Left lung (tissue), 10 donors: ENCODE data around the gene LDHD. TPM values are rescaled to one million over a fixed set of nuclear protein-coding genes. Genes with fewer than 3 reads are reported as not detected.

Source experiments
- ATAC-seq: fragments of 200-7000 bp; cut with Tn5 transposase; one replicate; pipeline ENCODE4 v1.9.1; 2020; ENCODE audit warnings: moderate library complexity
- DNase-seq, 4 donors: peaks; one replicate each; pipeline ENCODE4 v3.0.0-alpha.2; 2013 to 2020
- H3K27ac ChIP-seq, 2 donors: fragments of 200-600 bp; sonication (generic) in 1 of 2; one replicate each; pipeline versions ENCODE4 v1.5.0 to v1.8.0; 2020 to 2021
- H3K27me3 ChIP-seq, 2 donors: fragments of 200-600 bp; sonication (generic) in 1 of 2; one replicate each; pipeline versions ENCODE4 v1.5.0 to v1.8.0; 2020 to 2021
- H3K36me3 ChIP-seq, 2 donors: fragments of 200-600 bp; sonication (generic) in 1 of 2; one replicate each; pipeline versions ENCODE4 v1.5.0 to v1.8.0; 2020 to 2021
- H3K4me1 ChIP-seq, 2 donors: fragments of 200-600 bp; one replicate each; pipeline ENCODE4 v1.8.0; 2021
- H3K4me3 ChIP-seq, 2 donors: fragments of 200-600 bp; sonication (generic) in 1 of 2; one replicate each; pipeline versions ENCODE4 v1.5.0 to v1.8.0; 2020 to 2021; ENCODE audit warnings: mild to moderate bottlenecking in 1 of 2
- H3K9me3 ChIP-seq, 2 donors: fragments of 200-600 bp; sonication (generic) in 1 of 2; one replicate each; pipeline versions ENCODE4 v1.5.0 to v1.8.0; 2020 to 2021
- intact Hi-C, 2 donors: fragments of 100-400 bp; cut with DNase I; formaldehyde crosslinking; loops; one replicate each; pipeline versions ENCODE4 v1.11.2 to v1.14.2; 2022
- polyA plus RNA-seq, 6 donors: library from polyadenylated mRNA; unstranded; fragments of 120-200 nt; gene quantifications; one replicate each; pipeline ENCODE4 v1.2.1, GENCODE V29; 2013; ENCODE audit not compliant: insufficient read length in 6 of 6
- total RNA-seq, 2 donors: library from RNA; stranded (reverse); fragmentation: NEBNext Ultra II Directional; extraction: Animal tissue kit (Norgen Biotek cat#: 25700); gene quantifications; one replicate each; pipeline ENCODE4 v1.2.1, GENCODE V29; 2021
- TF ChIP-seq, protein P1 (sequence below), 2 donors: fragments of 200-600 bp; sonication (generic) in 1 of 2; IDR thresholded peaks; one replicate each; pipeline versions ENCODE4 v1.5.0 to v1.8.0; 2021; ENCODE audit warnings: antibody characterized with exemption in 2 of 2
- donor health status: DM: no; HTN: yes; CAD: no.
- donor health status: DM: no; HTN: no; CAD: no.

LDHD gene
- total and polyA plus RNA-seq, 8 donors: 1.6 to 9.9 (median 2.7) TPM

DNA sequence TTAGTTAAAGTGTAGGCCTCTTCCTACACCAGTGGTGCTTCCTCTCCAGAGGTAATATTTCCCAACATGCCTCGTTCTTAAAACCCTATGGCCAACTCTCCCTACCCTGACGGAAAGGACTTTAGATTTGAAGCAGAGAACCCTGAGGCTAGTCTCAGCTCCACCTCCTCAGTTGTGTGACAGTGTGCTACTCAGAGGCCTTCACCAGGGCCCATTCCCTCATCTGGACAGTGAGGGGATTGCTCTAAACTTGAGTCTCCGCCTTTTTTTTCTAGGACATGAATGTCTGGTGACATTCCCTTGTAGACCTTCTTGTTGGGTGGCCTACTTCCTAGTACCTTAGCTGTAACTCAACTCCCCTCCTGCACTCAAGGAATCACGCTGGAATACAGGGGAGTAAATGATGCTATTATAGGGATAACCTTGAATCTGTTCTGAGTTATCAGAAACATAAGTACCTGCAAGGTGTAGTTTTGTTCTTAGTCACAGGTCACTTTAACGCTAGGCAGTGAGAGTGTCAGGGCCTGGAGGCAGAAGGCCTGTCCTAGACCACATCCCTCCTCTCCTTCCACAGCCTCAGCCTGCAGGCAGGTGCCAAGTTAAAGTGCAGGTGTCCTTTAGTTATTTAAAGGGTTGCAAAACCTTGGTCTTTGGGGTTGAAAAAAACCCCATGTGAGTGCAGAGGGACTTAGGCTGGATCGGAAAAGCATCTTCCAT, 26.9 kb downstream of the LDHD start:
- ATAC-seq: no peak
- H3K27ac ChIP-seq: no peak overlapping the region
- intact Hi-C loops: no loop called here

DNA sequence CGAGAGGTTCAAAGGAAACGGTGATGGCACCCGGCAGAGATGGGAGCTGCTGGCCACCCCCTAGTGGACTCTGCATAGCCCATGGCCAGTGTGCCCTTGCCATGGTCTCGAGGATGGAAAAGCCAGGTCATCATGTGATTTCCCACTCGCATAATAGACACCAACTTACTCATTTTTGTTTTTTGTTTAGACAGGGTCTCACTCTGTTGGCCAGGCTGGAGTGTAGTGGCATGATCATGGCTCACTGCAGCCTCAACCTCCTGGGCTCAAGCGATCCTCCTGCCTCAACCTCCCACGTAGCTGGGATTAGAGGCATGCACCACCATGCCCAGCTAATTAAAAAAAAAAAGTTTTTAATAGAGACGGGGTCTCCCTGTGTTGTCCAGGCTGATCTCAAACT, 27.6 kb downstream of the LDHD start:
- H3K36me3 ChIP-seq: no peaks in the 10 kb centered on the region
- no peak for ATAC-seq
- H3K27ac ChIP-seq: no peak overlapping the region
- no peaks in the 10 kb centered on the region for H3K27me3 ChIP-seq
- peaks cover 18 to 38% of the 10 kb centered on the region in 2 donors for H3K4me1 ChIP-seq
- TF ChIP-seq, protein P1, sequence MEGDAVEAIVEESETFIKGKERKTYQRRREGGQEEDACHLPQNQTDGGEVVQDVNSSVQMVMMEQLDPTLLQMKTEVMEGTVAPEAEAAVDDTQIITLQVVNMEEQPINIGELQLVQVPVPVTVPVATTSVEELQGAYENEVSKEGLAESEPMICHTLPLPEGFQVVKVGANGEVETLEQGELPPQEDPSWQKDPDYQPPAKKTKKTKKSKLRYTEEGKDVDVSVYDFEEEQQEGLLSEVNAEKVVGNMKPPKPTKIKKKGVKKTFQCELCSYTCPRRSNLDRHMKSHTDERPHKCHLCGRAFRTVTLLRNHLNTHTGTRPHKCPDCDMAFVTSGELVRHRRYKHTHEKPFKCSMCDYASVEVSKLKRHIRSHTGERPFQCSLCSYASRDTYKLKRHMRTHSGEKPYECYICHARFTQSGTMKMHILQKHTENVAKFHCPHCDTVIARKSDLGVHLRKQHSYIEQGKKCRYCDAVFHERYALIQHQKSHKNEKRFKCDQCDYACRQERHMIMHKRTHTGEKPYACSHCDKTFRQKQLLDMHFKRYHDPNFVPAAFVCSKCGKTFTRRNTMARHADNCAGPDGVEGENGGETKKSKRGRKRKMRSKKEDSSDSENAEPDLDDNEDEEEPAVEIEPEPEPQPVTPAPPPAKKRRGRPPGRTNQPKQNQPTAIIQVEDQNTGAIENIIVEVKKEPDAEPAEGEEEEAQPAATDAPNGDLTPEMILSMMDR (IDR thresholded peaks at IDR 0.05): no peak
- H3K9me3 ChIP-seq: no peaks in the 10 kb centered on the region
- intact Hi-C loops: no loop called here
- H3K4me3 ChIP-seq: no peak overlapping the region
- no peak for DNase-seq

More for the DNA sequence above, 26.9 kb downstream of the LDHD start:
- Histone ChIP-seq H3K4me1 (peaks cover 18 to 38% of the 10 kb centered on the region in 2 donors), H3K4me3 (no peak overlapping the region), H3K27me3 (no peaks in the 10 kb centered on the region), H3K9me3 (no peaks in the 10 kb centered on the region), H3K36me3 (no peaks in the 10 kb centered on the region)
- TF ChIP-seq, protein P1 (IDR thresholded peaks at IDR 0.05): no peak
- DNase-seq: no peak

DNA sequence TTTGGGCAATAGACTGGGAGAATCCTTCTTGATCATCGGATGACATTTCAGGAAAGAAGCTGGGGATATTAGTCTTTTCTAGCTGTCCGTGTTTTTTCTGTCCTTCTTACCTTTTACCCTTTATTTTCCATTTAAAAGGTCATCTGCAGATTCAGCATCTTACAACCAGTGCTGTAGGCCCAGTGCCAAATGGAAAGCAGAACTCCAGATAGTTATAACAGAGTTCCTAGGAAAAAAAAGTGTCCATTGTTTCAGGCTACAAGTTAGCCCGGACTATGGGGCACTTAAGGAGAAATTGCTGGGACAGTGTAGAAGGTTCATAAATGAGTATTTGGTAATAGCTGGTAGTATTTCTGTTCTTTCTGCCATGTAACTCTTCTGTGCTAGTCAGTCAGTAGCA, 28.4 kb downstream of the LDHD start:
- DNase-seq: no peak
- Histone ChIP-seq H3K36me3 (no peaks in the 10 kb centered on the region), H3K4me3 (no peak overlapping the region), H3K9me3 (no peaks in the 10 kb centered on the region), H3K27ac (peak overlapping the region; percentile 53 to 63), H3K27me3 (no peaks in the 10 kb centered on the region), H3K4me1 (peaks cover 18 to 38% of the 10 kb centered on the region in 2 donors)
- TF ChIP-seq, protein P1 (IDR thresholded peaks at IDR 0.05): no peak
- no peak for ATAC-seq
- intact Hi-C loops: no loop called here

DNA sequence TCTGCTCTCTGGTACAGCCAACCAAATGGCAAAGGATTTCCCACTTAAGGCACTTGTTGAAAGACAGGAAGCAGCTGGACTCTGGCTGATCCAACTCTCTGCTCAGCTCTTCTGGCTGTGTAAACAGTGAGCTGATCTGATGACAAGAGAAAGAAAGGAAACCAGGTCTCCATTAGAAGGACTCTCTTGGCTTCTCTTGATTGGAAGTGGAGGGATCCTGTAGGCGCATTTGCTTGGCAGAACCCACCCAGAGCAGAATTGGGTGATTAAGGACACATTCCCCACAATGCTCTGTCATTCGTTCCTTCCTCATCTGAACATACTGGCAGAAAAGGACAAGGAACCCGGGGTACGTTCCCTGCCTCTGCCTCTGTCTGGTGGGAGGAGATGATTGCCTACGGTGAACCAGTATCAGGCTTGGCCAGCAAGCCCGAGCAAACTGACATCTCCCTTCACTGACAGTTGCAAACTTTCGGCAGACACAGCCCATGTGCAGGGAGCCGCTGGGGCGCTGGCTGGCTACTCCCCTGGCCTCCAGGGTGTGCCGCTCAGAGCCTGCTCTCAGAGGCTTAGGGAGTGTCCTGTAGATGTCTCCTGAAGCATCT, 29.1 kb downstream of the LDHD start:
- Histone ChIP-seq H3K27ac (peak overlapping the region; percentile 53 to 63), H3K36me3 (no peaks in the 10 kb centered on the region), H3K4me3 (no peak overlapping the region), H3K9me3 (no peaks in the 10 kb centered on the region), H3K4me1 (peaks cover 18 to 38% of the 10 kb centered on the region in 2 donors), H3K27me3 (no peaks in the 10 kb centered on the region)
- TF ChIP-seq, protein P1 (IDR thresholded peaks at IDR 0.05): no peak
- peak; percentile 76 for ATAC-seq
- intact Hi-C loops: no loop called here
- peak in 3 of 4 donors; percentile 78 to 91 (median 87) for DNase-seq

DNA sequence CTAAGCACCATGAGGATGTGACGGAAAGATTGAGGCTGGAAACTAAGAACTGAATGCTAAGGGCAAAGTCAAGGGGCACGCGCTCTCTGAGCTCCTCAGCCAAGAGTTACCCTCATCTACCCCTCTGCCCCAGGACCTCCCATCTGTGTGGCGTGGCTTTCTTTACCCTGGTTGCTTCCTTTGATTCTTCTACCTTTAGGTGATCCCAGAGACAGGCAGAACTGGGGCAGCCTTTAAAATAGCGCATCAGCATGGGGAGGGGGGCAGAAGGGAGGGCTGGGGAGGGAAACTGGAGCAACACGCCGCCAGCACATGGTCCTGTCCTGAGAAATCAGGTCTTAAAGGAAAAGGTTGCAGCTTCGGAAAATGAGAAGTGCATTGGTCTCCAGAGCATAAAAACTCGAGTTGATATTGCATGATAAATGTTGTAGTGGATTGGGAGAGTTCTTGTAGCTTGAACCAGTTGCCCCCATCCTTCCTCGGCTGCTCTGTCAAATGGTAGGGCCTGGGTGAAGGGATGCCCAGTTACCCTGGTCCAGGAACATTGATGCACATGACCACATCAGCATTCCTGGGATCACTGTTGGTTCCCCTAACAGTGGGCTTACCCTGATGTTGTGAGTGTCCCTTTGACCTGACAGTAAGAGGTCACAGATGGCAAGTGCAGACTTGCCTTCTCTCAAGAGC, 29.7 kb downstream of the LDHD start:
- DNase-seq (no peak), ATAC-seq (no peak)
- H3K9me3 ChIP-seq: no peaks in the 10 kb centered on the region
- no peaks in the 10 kb centered on the region for H3K36me3 ChIP-seq
- TF ChIP-seq, protein P1 (IDR thresholded peaks at IDR 0.05): no peak
- intact Hi-C loops: no loop called here
- peaks cover 18 to 38% of the 10 kb centered on the region in 2 donors for H3K4me1 ChIP-seq
- peak overlapping the region in 1 of 2 donors; percentile 63 for H3K27ac ChIP-seq
- no peak overlapping the region for H3K4me3 ChIP-seq
- no peaks in the 10 kb centered on the region for H3K27me3 ChIP-seq
